Uterus (tissue), 2 donors: Measurements from ENCODE around the gene GFOD2.

Source experiments
- CTCF ChIP-seq, 4 experiments: fragments of 200-600 bp in 2 of 4; fragments of 450-650 bp in 2 of 4; sonication (generic) in 2 of 4; IDR thresholded peaks; one replicate each; pipeline ENCODE4 v1.5.1; 2016 to 2019; ENCODE audit warnings: antibody characterized with exemption in 4 of 4, mild to moderate bottlenecking in 2 of 4, moderate library complexity in 1 of 4
- POLR2A ChIP-seq, 2 donors: fragments of 450-650 bp; IDR thresholded peaks; one replicate each; pipeline ENCODE4 v1.6.1; 2016; ENCODE audit warnings: antibody characterized with exemption in 2 of 2, mild to moderate bottlenecking in 1 of 2, moderate library complexity in 1 of 2

GRCh38 chr16:67703626-67704025 lies 15.5 kb downstream of the GFOD2 start:
- TF ChIP-seq CTCF (IDR thresholded peaks at IDR 0.05) = no peak
- TF ChIP-seq POLR2A (IDR thresholded peaks at IDR 0.05) = no peak
